Breast epithelium (tissue), 4 donors: ENCODE data around the gene DYSF. TPM values are rescaled to one million over a fixed set of nuclear protein-coding genes. Genes with fewer than 3 reads are reported as not detected.

Experiments used
- DNase-seq, 2 donors: peaks; one replicate each; pipeline ENCODE4 v3.0.0-alpha.2; 2019; ENCODE audit warnings: low spot score in 2 of 2
- H3K27ac ChIP-seq, 2 donors: fragments of 200-600 bp; sonication (generic) in 1 of 2; one replicate each; pipeline ENCODE4 v1.5.1; 2016 to 2019; ENCODE audit warnings: mild to moderate bottlenecking in 1 of 2
- H3K27me3 ChIP-seq, 2 donors: fragments of 200-600 bp; sonication (generic) in 1 of 2; one replicate each; pipeline versions ENCODE4 v1.5.1 to v1.6.0; 2017 to 2019; ENCODE audit warnings: control low read depth in 1 of 2, mild to moderate bottlenecking in 1 of 2
- H3K36me3 ChIP-seq: fragments of 200-600 bp; one replicate; pipeline ENCODE4 v1.5.1; 2019
- H3K4me1 ChIP-seq, 2 donors: fragments of 200-600 bp; sonication (generic); one replicate each; pipeline ENCODE4 v1.5.1; 2016 to 2019; ENCODE audit warnings: control low read depth in 1 of 2
- H3K4me3 ChIP-seq, 3 donors: fragments of 200-600 bp; sonication (generic); 1 replicate in 2 of 3; 2 replicates in 1 of 3; pipeline ENCODE4 v1.5.1; 2016 to 2019; ENCODE audit warnings: mild to moderate bottlenecking in 3 of 3, moderate library complexity in 2 of 3
- H3K9me3 ChIP-seq, 2 donors: fragments of 200-600 bp; sonication (generic) in 1 of 2; one replicate each; pipeline ENCODE4 v1.5.1; 2016 to 2019; ENCODE audit warnings: control low read depth in 1 of 2
- CTCF ChIP-seq, 3 donors: fragments of 450-650 bp; IDR thresholded peaks; one replicate each; pipeline ENCODE4 v1.5.1; 2016 to 2017; ENCODE audit warnings: antibody characterized with exemption in 3 of 3, mild to moderate bottlenecking in 3 of 3, moderate library complexity in 3 of 3
- POLR2A ChIP-seq: fragments of 450-650 bp; IDR thresholded peaks from one replicate; pipeline ENCODE4 v1.6.1; 2016; ENCODE audit warnings: antibody characterized with exemption, mild to moderate bottlenecking, moderate library complexity
- POLR2AphosphoS5 ChIP-seq, 3 donors: sonication (generic); formaldehyde crosslinking; IDR thresholded peaks; one replicate each; pipeline ENCODE4 v1.6.1; 2017; ENCODE audit warnings: antibody characterized with exemption in 3 of 3
- intact Hi-C: fragments of 100-400 bp; cut with DNase I; formaldehyde crosslinking; loops from one replicate; pipeline ENCODE4 v1.15.1; 2023; ENCODE audit warnings: low total_unique reads
- total RNA-seq, 3 donors: library from RNA; depleted of rRNA; stranded (reverse); fragments of >200 nt; gene quantifications; one replicate each; pipeline ENCODE4 v1.1.0, GENCODE V29; 2016

DYSF gene
- total RNA-seq, 3 donors from 2014 or later = 3.0 to 15.7 (median 4.8) TPM

DNA sequence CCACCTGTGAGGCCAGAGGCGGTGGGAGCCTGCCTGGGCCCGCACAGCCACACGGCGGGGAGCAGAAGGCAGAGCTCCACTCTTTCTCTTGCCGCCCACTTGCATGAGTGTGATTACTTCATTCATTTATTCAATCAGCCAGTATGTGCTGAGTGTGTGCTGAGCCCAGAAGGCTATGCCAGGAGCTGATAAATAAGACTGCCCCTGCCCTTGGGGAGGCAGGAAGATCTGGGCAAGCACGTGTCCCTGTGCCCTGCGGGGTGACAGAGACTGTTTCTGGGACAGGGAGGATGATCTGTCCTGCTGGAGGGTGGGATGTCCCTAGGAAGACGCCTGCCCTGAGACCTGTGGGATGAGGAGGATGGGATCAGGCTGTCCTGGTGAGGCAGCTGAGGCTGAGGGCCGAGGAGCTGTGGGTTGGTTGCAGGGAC is 250.8 kb downstream of the DYSF start:
- Histone ChIP-seq H3K9me3 (no peaks in the 10 kb centered on the region), H3K36me3 (no peaks in the 10 kb centered on the region), H3K4me1 (no peaks in the 10 kb centered on the region), H3K4me3 (no peak overlapping the region), H3K27ac (no peak overlapping the region), H3K27me3 (no peaks in the 10 kb centered on the region)
- TF ChIP-seq POLR2A (no peak), CTCF (IDR thresholded peaks at IDR 0.05) (no peak), POLR2AphosphoS5 (IDR thresholded peaks at IDR 0.05) (no peak)
- intact Hi-C loops = no loop called here
- DNase-seq = no peak

DNA sequence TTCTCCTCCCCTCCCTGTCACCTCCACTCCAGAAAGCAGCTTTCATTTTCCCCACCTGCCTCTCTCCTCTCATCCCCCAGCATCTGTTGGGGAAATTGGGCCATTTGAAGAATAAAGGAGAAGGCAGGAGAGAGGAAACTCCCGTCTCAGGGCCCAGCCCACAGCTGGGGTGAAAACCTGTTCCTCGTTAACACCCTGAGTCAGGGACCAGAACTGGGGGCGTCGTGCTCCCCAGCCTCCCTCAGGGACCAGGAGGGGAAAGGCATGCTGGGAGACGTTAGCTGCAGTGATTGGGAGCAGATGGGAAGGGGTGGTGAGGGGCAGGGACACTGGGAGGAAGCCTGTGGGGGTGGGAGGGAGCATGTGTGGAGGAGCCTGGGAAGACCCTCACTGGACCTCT is 251.3 kb downstream of the DYSF start:
- Histone ChIP-seq H3K36me3 (no peaks in the 10 kb centered on the region), H3K27me3 (no peaks in the 10 kb centered on the region), H3K4me3 (no peak overlapping the region), H3K4me1 (no peaks in the 10 kb centered on the region), H3K27ac (no peak overlapping the region), H3K9me3 (no peaks in the 10 kb centered on the region)
- intact Hi-C loops = no loop called here
- no peak for DNase-seq
- TF ChIP-seq POLR2AphosphoS5 (IDR thresholded peaks at IDR 0.05) (no peak), POLR2A (no peak), CTCF (IDR thresholded peaks at IDR 0.05) (no peak)

- DNase-seq = no peak
- no peak overlapping the region for H3K4me3 ChIP-seq
- H3K27me3 ChIP-seq = no peaks in the 10 kb centered on the region
- no peak for TF ChIP-seq POLR2A
- TF ChIP-seq CTCF (IDR thresholded peaks at IDR 0.05) = no peak
- no peak for TF ChIP-seq POLR2AphosphoS5 (IDR thresholded peaks at IDR 0.05)
- no peaks in the 10 kb centered on the region for H3K9me3 ChIP-seq
- intact Hi-C loops = no loop called here
- H3K36me3 ChIP-seq = no peaks in the 10 kb centered on the region
- H3K4me1 ChIP-seq = no peaks in the 10 kb centered on the region
- H3K27ac ChIP-seq = no peak overlapping the region
Observed at GRCh38 chr2:71705171-71705960, 252.0 kb downstream of the DYSF start.

- no peaks in the 10 kb centered on the region for H3K27me3 ChIP-seq
- H3K4me3 ChIP-seq = no peak overlapping the region
- intact Hi-C loops = no loop called here
- no peaks in the 10 kb centered on the region for H3K36me3 ChIP-seq
- TF ChIP-seq POLR2A (no peak), POLR2AphosphoS5 (IDR thresholded peaks at IDR 0.05) (no peak), CTCF (IDR thresholded peaks at IDR 0.05) (no peak)
- no peaks in the 10 kb centered on the region for H3K4me1 ChIP-seq
- no peak overlapping the region for H3K27ac ChIP-seq
- no peak for DNase-seq
- no peaks in the 10 kb centered on the region for H3K9me3 ChIP-seq
Observed at GRCh38 chr2:71706121-71706520, 252.8 kb downstream of the DYSF start.

- H3K9me3 ChIP-seq = no peaks in the 10 kb centered on the region
- no peaks in the 10 kb centered on the region for H3K4me1 ChIP-seq
- DNase-seq = no peak
- no peak overlapping the region for H3K27ac ChIP-seq
- H3K36me3 ChIP-seq = no peaks in the 10 kb centered on the region
- intact Hi-C loops = no loop called here
- TF ChIP-seq CTCF (IDR thresholded peaks at IDR 0.05) (no peak), POLR2A (no peak), POLR2AphosphoS5 (IDR thresholded peaks at IDR 0.05) (no peak)
- H3K27me3 ChIP-seq = no peaks in the 10 kb centered on the region
- H3K4me3 ChIP-seq = no peak overlapping the region
Observed at GRCh38 chr2:71706836-71707235, 253.5 kb downstream of the DYSF start.
